T-cell (primary cell): ENCODE measurements around the gene ATR. TPM values are rescaled to one million over a fixed set of nuclear protein-coding genes. Genes with fewer than 3 reads are reported as not detected.
"Not testable (repeated sequence)": the region's sequence is repeated elsewhere in the genome, so short reads cannot be mapped to it uniquely, and the experiment has no call there.

Source experiments
- ATAC-seq, 4 experiments: fragments of 200-7000 bp in 3 of 4; fragments of 150-1000 bp in 1 of 4; cut with Tn5 transposase; replicated peaks in 1 of 4; 1 replicate in 3 of 4; 2 replicates in 1 of 4; pipeline ENCODE4 v1.10.0; 2021; ENCODE audit warnings: moderate library complexity in 3 of 4, mild to moderate bottlenecking in 2 of 4, moderate number of reproducible peaks in 1 of 4
- CTCF ChIA-PET, 2 donors: fragments of 300-600 bp; sonication (Branson Sonifier 250); formaldehyde crosslinking; loops; one replicate each; lab custom pipeline; 2022; ENCODE audit warnings: antibody characterized with exemption in 2 of 2; lab: Charles Lee
- POLR2A ChIA-PET, 2 donors: fragments of 300-600 bp; sonication (Branson Sonifier 250); formaldehyde crosslinking; loops; one replicate each; lab custom pipeline; 2022; ENCODE audit warnings: antibody characterized with exemption in 2 of 2; lab: Charles Lee
- DNase-seq, 35 experiments: peaks; one replicate each; pipeline versions ENCODE4 v3.0.0 to v3.0.0-alpha.2; 2013 to 2023
- H3K27ac ChIP-seq: one replicate; pipeline ENCODE4 v1.5.1; 2013; ENCODE audit warnings: low read length
- H3K27me3 ChIP-seq, 2 experiments: replicated peaks in 1 of 2; 1 replicate in 1 of 2; 2 replicates in 1 of 2; pipeline versions ENCODE4 v1.6.1 to v1.7.0; 2013; ENCODE audit warnings: low read length in 1 of 2, mixed read lengths in 1 of 2; ENCODE audit not compliant: control insufficient read depth in 2 of 2, insufficient read depth in 2 of 2; ENCODE audit errors: extremely low read depth in 1 of 2
- H3K36me3 ChIP-seq, 2 donors: 1 replicate in 1 of 2; 2 replicates in 1 of 2; pipeline versions ENCODE4 v1.6.1 to v1.7.0; 2013; ENCODE audit warnings: low read length in 1 of 2; ENCODE audit not compliant: control insufficient read depth in 2 of 2, insufficient read depth in 1 of 2; ENCODE audit errors: extremely low read depth in 1 of 2
- H3K4me1 ChIP-seq, 2 experiments: 1 replicate in 1 of 2; 2 replicates in 1 of 2; pipeline versions ENCODE4 v1.6.1 to v1.7.0; 2013; ENCODE audit warnings: low read length in 2 of 2, mixed read lengths in 1 of 2; ENCODE audit not compliant: insufficient read depth in 2 of 2, control insufficient read depth in 1 of 2; ENCODE audit errors: extremely low read depth in 1 of 2
- H3K4me3 ChIP-seq, 2 donors: 1 replicate in 1 of 2; 2 replicates in 1 of 2; pipeline versions ENCODE4 v1.5.1 to v1.7.0; 2013; ENCODE audit warnings: mild to moderate bottlenecking in 2 of 2, low read length in 1 of 2, moderate library complexity in 1 of 2; ENCODE audit not compliant: control insufficient read depth in 1 of 2; ENCODE audit errors: extremely low read depth in 1 of 2
- H3K9me3 ChIP-seq: 2 replicates; pipeline ENCODE4 v1.7.0; 2013
- H3K27ac Mint-ChIP-seq, 2 donors: one replicate each; pipeline ENCODE4 v1.8.0; 2020 to 2021; ENCODE audit warnings: mild to moderate bottlenecking in 2 of 2, mixed read lengths in 2 of 2
- H3K27me3 Mint-ChIP-seq, 2 donors: one replicate each; pipeline ENCODE4 v1.8.0; 2021 to 2022; ENCODE audit warnings: mixed read lengths in 2 of 2
- H3K36me3 Mint-ChIP-seq: one replicate; pipeline ENCODE4 v1.8.0; 2021; ENCODE audit warnings: mixed read lengths
- H3K4me1 Mint-ChIP-seq, 3 donors: one replicate each; pipeline ENCODE4 v1.8.0; 2020 to 2022; ENCODE audit warnings: mixed read lengths in 3 of 3, mild to moderate bottlenecking in 1 of 3
- H3K4me3 Mint-ChIP-seq, 3 donors: one replicate each; pipeline ENCODE4 v1.8.0; 2020 to 2022; ENCODE audit warnings: mild to moderate bottlenecking in 3 of 3, mixed read lengths in 3 of 3, moderate library complexity in 3 of 3
- H3K9me3 Mint-ChIP-seq, 3 donors: one replicate each; pipeline ENCODE4 v1.8.0; 2020 to 2022; ENCODE audit warnings: mixed read lengths in 3 of 3
- WGBS: methylation state at CpG from one replicate; pipeline ENCODE4 v1.1.5; 2013; ENCODE audit warnings: missing lambda C conversion rate; ENCODE audit not compliant: insufficient coverage; 5-methylcytosine and 5-hydroxymethylcytosine counted together
- total RNA-seq, 35 experiments: library from RNA in 6 of 35; stranded (reverse) in 6 of 35; fragments of 120-200 nt in 1 of 35; gene quantifications; one replicate each; pipeline versions ENCODE4 v1.2.1 to v1.2.4 and lab custom pipeline; 2013 to 2026

ATR gene
- total RNA-seq, 5 donors from 2014 or later (not counting 1 experiment from before 2014, with no cell fraction given) = 32.8 to 40.9 (median 36.3) TPM

GRCh38 chr3:142608631-142609030, 30.1 kb upstream of the ATR start:
- Histone ChIP-seq H3K27ac (no peak overlapping the region), H3K9me3 (no peaks in the 10 kb centered on the region), H3K4me1 (no peaks in the 10 kb centered on the region), H3K36me3 (no peaks in the 10 kb centered on the region), H3K4me3 (no peak overlapping the region), H3K27me3 (no peaks in the 10 kb centered on the region)
- H3K4me1 Mint-ChIP-seq = no peaks in the 10 kb centered on the region
- H3K4me3 Mint-ChIP-seq = no peak overlapping the region
- no CpG with 5 or more reads among the region's 1 CpG for WGBS
- no peak for DNase-seq
- no peaks in the 10 kb centered on the region for H3K36me3 Mint-ChIP-seq
- H3K9me3 Mint-ChIP-seq = no peaks in the 10 kb centered on the region
- H3K27ac Mint-ChIP-seq = no peak overlapping the region
- ChIA-PET CTCF (no interaction called here), POLR2A (no interaction called here)
- ATAC-seq = no peak
- no peaks in the 10 kb centered on the region for H3K27me3 Mint-ChIP-seq

GRCh38 chr3:142604940-142605339, 26.4 kb upstream of the ATR start:
- DNase-seq (no peak), ATAC-seq (no peak)
- no peaks in the 10 kb centered on the region for H3K4me1 Mint-ChIP-seq
- ChIA-PET CTCF (no interaction called here), POLR2A (no interaction called here)
- Histone ChIP-seq H3K27ac (no peak overlapping the region), H3K36me3 (no peaks in the 10 kb centered on the region), H3K9me3 (no peaks in the 10 kb centered on the region), H3K4me3 (no peak overlapping the region), H3K4me1 (no peaks in the 10 kb centered on the region), H3K27me3 (no peaks in the 10 kb centered on the region)
- no peaks in the 10 kb centered on the region for H3K27me3 Mint-ChIP-seq
- no peak overlapping the region for H3K27ac Mint-ChIP-seq
- H3K36me3 Mint-ChIP-seq = no peaks in the 10 kb centered on the region
- H3K4me3 Mint-ChIP-seq = no peak overlapping the region
- no peaks in the 10 kb centered on the region for H3K9me3 Mint-ChIP-seq

- H3K9me3 Mint-ChIP-seq, H3K27ac Mint-ChIP-seq, POLR2A ChIA-PET, H3K4me1 ChIP-seq, ATAC-seq, H3K27me3 ChIP-seq, H3K27me3 Mint-ChIP-seq, H3K9me3 ChIP-seq, H3K4me3 ChIP-seq, H3K27ac ChIP-seq, H3K36me3 Mint-ChIP-seq, H3K36me3 ChIP-seq, H3K4me3 Mint-ChIP-seq, H3K4me1 Mint-ChIP-seq, DNase-seq: not testable (repeated sequence)
- 82% methylated on average over 4 of the region's 7 CpGs for WGBS
- CTCF ChIA-PET = interaction anchor here in 1 of 2 donors (0.6 kb wide), 1 partner anchor 13 kb away, joined by 3 read pairs; no protein-coding TSS in a partner anchor
Observed at GRCh38 chr3:142603386-142603705, 24.8 kb upstream of the ATR start.

- H3K27ac ChIP-seq = no peak overlapping the region
- Mint-ChIP-seq H3K4me1 (peaks cover 3 to 5% (median 4%) of the 10 kb centered on the region in 3 donors), H3K27me3 (no peaks in the 10 kb centered on the region), H3K9me3 (no peaks in the 10 kb centered on the region), H3K36me3 (no peaks in the 10 kb centered on the region), H3K4me3 (no peak overlapping the region), H3K27ac (no peak overlapping the region)
- DNase-seq (no peak), ATAC-seq (no peak)
- ChIA-PET CTCF (interaction anchor here in 1 of 2 donors (0.6 to 0.7 kb wide), 2 partner anchors 13 to 400 kb away, joined by 3 to 4 read pairs; no protein-coding TSS in a partner anchor), POLR2A (no interaction called here)
- H3K9me3 ChIP-seq = no peaks in the 10 kb centered on the region
- H3K4me1 ChIP-seq = no peaks in the 10 kb centered on the region
- H3K36me3 ChIP-seq = no peaks in the 10 kb centered on the region
- H3K27me3 ChIP-seq = no peaks in the 10 kb centered on the region
- H3K4me3 ChIP-seq = no peak overlapping the region
- 86% methylated on average over 6 of the region's 13 CpGs for WGBS
Observed at GRCh38 chr3:142602619-142603385, 24.3 kb upstream of the ATR start.

GRCh38 chr3:142601713-142602112, 23.2 kb upstream of the ATR start:
- ChIA-PET CTCF (interaction anchor here in 1 of 2 donors (0.7 kb wide), 1 partner anchor 401 kb away, joined by 4 read pairs; no protein-coding TSS in a partner anchor), POLR2A (interaction anchor here (0.6 to 0.7 kb wide), 3 partner anchors 22 to 1140 kb away, joined by 3 to 5 read pairs (median 5); no protein-coding TSS in a partner anchor)
- Histone ChIP-seq H3K4me1 (peaks cover 2% of the 10 kb centered on the region in 2 experiments), H3K27ac (no peak overlapping the region), H3K4me3 (no peak overlapping the region), H3K9me3 (no peaks in the 10 kb centered on the region), H3K27me3 (no peaks in the 10 kb centered on the region), H3K36me3 (no peaks in the 10 kb centered on the region)
- Mint-ChIP-seq H3K4me3 (no peak overlapping the region), H3K36me3 (no peaks in the 10 kb centered on the region), H3K27me3 (no peaks in the 10 kb centered on the region), H3K9me3 (no peaks in the 10 kb centered on the region), H3K27ac (no peak overlapping the region), H3K4me1 (peaks cover 11 to 12% (median 12%) of the 10 kb centered on the region in 3 donors)
- no peak for ATAC-seq
- no peak for DNase-seq
- 100% methylated on average over 1 of the region's 4 CpGs for WGBS

GRCh38 chr3:142597906-142598305, 19.4 kb upstream of the ATR start:
- H3K27me3 ChIP-seq = peaks cover 0 to 2% of the 10 kb centered on the region in 2 experiments
- H3K27ac Mint-ChIP-seq = no peak overlapping the region
- H3K9me3 ChIP-seq = no peaks in the 10 kb centered on the region
- no peaks in the 10 kb centered on the region for H3K36me3 Mint-ChIP-seq
- H3K36me3 ChIP-seq = no peaks in the 10 kb centered on the region
- H3K4me1 ChIP-seq = peaks cover 3 to 7% of the 10 kb centered on the region in 2 experiments
- H3K4me3 ChIP-seq = no peak overlapping the region
- no peaks in the 10 kb centered on the region for H3K9me3 Mint-ChIP-seq
- H3K4me3 Mint-ChIP-seq = peak overlapping the region in 2 of 3 donors; percentile 18 to 49
- peaks cover 0 to 2% of the 10 kb centered on the region in 2 donors for H3K27me3 Mint-ChIP-seq
- ChIA-PET POLR2A (interaction anchor here (0.5 to 0.7 kb wide), 3 partner anchors 23 to 1032 kb away, joined by 3 to 8 read pairs (median 7); no protein-coding TSS in a partner anchor), CTCF (interaction anchor here in 1 of 2 donors (1.3 kb wide), 1 partner anchor 9 kb away, joined by 3 read pairs; no protein-coding TSS in a partner anchor)
- ATAC-seq (no peak), DNase-seq (no peak)
- H3K27ac ChIP-seq = no peak overlapping the region
- 92% methylated on average over 2 of the region's 3 CpGs for WGBS
- peaks cover 17 to 21% (median 18%) of the 10 kb centered on the region in 3 donors for H3K4me1 Mint-ChIP-seq
